ENCODE results near the gene INSR. TPM values are rescaled to one million over a fixed set of nuclear protein-coding genes. Genes with fewer than 3 reads are reported as not detected.
A peak's percentile ranks its signal among the peaks of the same experiment; 100 is the strongest.
"Not testable (repeated sequence)": the region's sequence is repeated elsewhere in the genome, so short reads cannot be mapped to it uniquely, and the experiment has no call there.

Gene INSR
- total RNA-seq, 4 donors from 2014 or later = 46.0 to 97.6 (median 68.3) TPM

GRCh38 chr19:7229735-7230134 is 64.5 kb downstream of the INSR start:
- intact Hi-C loops (cut with DNase I; ENCODE audit: low total_unique reads) = no loop called here
- H3K4me1 ChIP-seq = peaks cover 0 to 3% of the 10 kb centered on the region in 2 donors
- no peaks in the 10 kb centered on the region for H3K36me3 ChIP-seq
- H3K27ac ChIP-seq = peak overlapping the region in 1 of 2 donors; percentile 71
- no peak overlapping the region for H3K4me3 ChIP-seq
- no peaks in the 10 kb centered on the region for H3K27me3 ChIP-seq
- no peak for TF ChIP-seq POLR2A (IDR thresholded peaks at IDR 0.05)
- TF ChIP-seq, protein P1, sequence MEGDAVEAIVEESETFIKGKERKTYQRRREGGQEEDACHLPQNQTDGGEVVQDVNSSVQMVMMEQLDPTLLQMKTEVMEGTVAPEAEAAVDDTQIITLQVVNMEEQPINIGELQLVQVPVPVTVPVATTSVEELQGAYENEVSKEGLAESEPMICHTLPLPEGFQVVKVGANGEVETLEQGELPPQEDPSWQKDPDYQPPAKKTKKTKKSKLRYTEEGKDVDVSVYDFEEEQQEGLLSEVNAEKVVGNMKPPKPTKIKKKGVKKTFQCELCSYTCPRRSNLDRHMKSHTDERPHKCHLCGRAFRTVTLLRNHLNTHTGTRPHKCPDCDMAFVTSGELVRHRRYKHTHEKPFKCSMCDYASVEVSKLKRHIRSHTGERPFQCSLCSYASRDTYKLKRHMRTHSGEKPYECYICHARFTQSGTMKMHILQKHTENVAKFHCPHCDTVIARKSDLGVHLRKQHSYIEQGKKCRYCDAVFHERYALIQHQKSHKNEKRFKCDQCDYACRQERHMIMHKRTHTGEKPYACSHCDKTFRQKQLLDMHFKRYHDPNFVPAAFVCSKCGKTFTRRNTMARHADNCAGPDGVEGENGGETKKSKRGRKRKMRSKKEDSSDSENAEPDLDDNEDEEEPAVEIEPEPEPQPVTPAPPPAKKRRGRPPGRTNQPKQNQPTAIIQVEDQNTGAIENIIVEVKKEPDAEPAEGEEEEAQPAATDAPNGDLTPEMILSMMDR (IDR thresholded peaks at IDR 0.05) = no peak
- DNase-seq = no peak
- H3K9me3 ChIP-seq = no peaks in the 10 kb centered on the region

DNA sequence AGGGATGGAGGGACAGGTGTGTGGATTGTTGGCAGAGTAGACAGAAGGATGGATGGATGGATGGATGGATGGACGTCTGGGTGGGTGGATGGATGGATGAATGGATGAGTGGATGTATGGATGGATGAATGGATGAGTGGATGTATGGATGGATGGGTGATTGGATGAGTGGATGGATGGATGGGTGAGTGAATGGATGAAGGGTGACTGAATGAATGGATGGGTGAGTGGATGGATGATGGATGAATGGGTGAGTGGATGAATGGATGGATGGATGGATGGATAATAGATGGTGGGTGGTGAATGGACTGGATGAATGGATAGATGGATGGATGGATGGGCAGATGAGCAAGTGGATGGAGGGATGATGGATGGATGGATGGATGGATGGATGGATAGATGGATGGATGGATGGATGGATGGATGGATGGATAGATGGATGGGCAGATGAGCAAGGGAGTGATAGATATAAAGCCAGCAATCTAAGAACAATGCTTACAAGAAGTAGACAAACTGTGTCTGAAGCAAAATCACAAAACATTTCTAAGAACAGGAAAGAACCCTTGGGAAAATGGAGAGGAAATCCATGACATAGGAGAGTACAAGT is 65.2 kb downstream of the INSR start:
- no peaks in the 10 kb centered on the region for H3K36me3 ChIP-seq
- no peak for TF ChIP-seq POLR2A (IDR thresholded peaks at IDR 0.05)
- TF ChIP-seq, protein P1 (IDR thresholded peaks at IDR 0.05) = no peak
- intact Hi-C loops (cut with DNase I; ENCODE audit: low total_unique reads) = no loop called here
- H3K4me3 ChIP-seq = no peak overlapping the region
- no peak for DNase-seq
- H3K4me1 ChIP-seq = peaks cover 0 to 3% of the 10 kb centered on the region in 2 donors
- H3K27ac ChIP-seq = no peak overlapping the region
- H3K9me3 ChIP-seq = no peaks in the 10 kb centered on the region
- H3K27me3 ChIP-seq = no peaks in the 10 kb centered on the region

DNA sequence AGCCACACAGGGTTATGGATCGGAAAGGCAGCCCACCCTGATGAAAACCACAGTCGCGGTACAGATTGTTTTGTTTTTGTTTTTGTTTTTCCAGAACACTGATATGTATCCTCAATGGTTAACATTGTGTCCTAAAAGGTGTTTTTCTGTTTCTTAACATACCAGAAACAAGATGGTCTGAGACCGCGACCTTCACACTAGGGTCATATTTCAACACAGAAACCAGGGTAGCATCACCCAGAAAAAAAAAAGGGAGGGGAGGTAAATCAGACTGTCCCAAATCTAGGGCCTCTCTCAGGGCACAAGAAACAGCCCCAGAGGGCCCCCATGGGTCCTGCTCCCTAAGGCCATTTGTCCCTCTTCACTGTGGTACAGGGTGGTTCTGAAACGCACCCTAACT is 66.5 kb downstream of the INSR start:
- TF ChIP-seq POLR2A (IDR thresholded peaks at IDR 0.05) = no peak
- TF ChIP-seq, protein P1 (IDR thresholded peaks at IDR 0.05) = no peak
- no peak overlapping the region for H3K27ac ChIP-seq
- DNase-seq = no peak

GRCh38 chr19:7227149-7227548 is 67.1 kb downstream of the INSR start:
- intact Hi-C loops (cut with DNase I; ENCODE audit: low total_unique reads); H3K4me3 ChIP-seq; H3K9me3 ChIP-seq: not testable (repeated sequence)

More for the DNA sequence above, 66.5 kb downstream of the INSR start:
- no peaks in the 10 kb centered on the region for H3K36me3 ChIP-seq
- intact Hi-C loops (cut with DNase I; ENCODE audit: low total_unique reads) = no loop called here
- H3K4me3 ChIP-seq = no peak overlapping the region
- H3K27me3 ChIP-seq = no peaks in the 10 kb centered on the region
- H3K9me3 ChIP-seq = no peaks in the 10 kb centered on the region
- H3K4me1 ChIP-seq = peaks cover 0 to 3% of the 10 kb centered on the region in 2 donors

GRCh38 chr19:7226739-7227138 is 67.5 kb downstream of the INSR start:
- Histone ChIP-seq H3K9me3 (no peaks in the 10 kb centered on the region), H3K27ac (no peak overlapping the region), H3K36me3 (no peaks in the 10 kb centered on the region), H3K27me3 (no peaks in the 10 kb centered on the region), H3K4me3 (no peak overlapping the region), H3K4me1 (peaks cover 0 to 3% of the 10 kb centered on the region in 2 donors)
- TF ChIP-seq POLR2A (IDR thresholded peaks at IDR 0.05) = no peak
- TF ChIP-seq, protein P1 (IDR thresholded peaks at IDR 0.05) = no peak
- intact Hi-C loops (cut with DNase I; ENCODE audit: low total_unique reads) = no loop called here
- no peak for DNase-seq

More at GRCh38 chr19:7227149-7227548, 67.1 kb downstream of the INSR start:
- H3K27ac ChIP-seq, H3K36me3 ChIP-seq, DNase-seq, H3K27me3 ChIP-seq, H3K4me1 ChIP-seq: not testable (repeated sequence)
